GM13977 (cell line): ENCODE data around the gene MRPL12.
"Not testable (repeated sequence)": the region's sequence is repeated elsewhere in the genome, so short reads cannot be mapped to it uniquely, and the experiment has no call there.

ENCODE experiments used
- DNase-seq: peaks from one replicate; pipeline ENCODE4 v3.0.0; 2012; ENCODE audit warnings: low spot score
- CTCF ChIP-seq: IDR thresholded peaks from 2 replicates; pipeline ENCODE4 v1.5.1; 2012; ENCODE audit warnings: mild to moderate bottlenecking, control low read depth; ENCODE audit not compliant: insufficient read depth; ENCODE audit errors: extremely low read depth, missing control alignments
- in situ Hi-C: fragments of 300-500 bp; cut with MboI; formaldehyde crosslinking; loops from one replicate; pipeline ENCODE4 v1.12.0; 2022; ENCODE audit warnings: low sequenced_read_pairs, low pct_unique_long_range_greater_than_20kb, mixed read lengths, inconsistent platforms; ENCODE audit not compliant: unreplicated experiment

The MRPL12 gene

GRCh38 chr17:81733507-81734404 is 30.6 kb downstream of the MRPL12 start:
- peak; percentile 97 for TF ChIP-seq CTCF
- peak; percentile 95 for DNase-seq
- in situ Hi-C loops: no loop called here

- in situ Hi-C loops: no loop called here
- DNase-seq: no peak
- TF ChIP-seq CTCF: no peak
Observed at GRCh38 chr17:81734405-81735263, 31.5 kb downstream of the MRPL12 start.

GRCh38 chr17:81735264-81736102 is 32.3 kb downstream of the MRPL12 start:
- TF ChIP-seq CTCF: no peak
- DNase-seq: peak; percentile 71
- in situ Hi-C loops: no loop called here

- TF ChIP-seq CTCF: no peak
- in situ Hi-C loops: no loop called here
Observed at GRCh38 chr17:81737947-81738800, 35.0 kb downstream of the MRPL12 start.

GRCh38 chr17:81738801-81739393 is 35.7 kb downstream of the MRPL12 start:
- in situ Hi-C loops: no loop called here
- no peak for DNase-seq
- no peak for TF ChIP-seq CTCF

More at GRCh38 chr17:81737947-81738800, 35.0 kb downstream of the MRPL12 start:
- DNase-seq: no peak

GRCh38 chr17:81739593-81739992 is 36.4 kb downstream of the MRPL12 start:
- in situ Hi-C loops, DNase-seq: not testable (repeated sequence)
